ENCODE results near the gene AGBL1.

DNA sequence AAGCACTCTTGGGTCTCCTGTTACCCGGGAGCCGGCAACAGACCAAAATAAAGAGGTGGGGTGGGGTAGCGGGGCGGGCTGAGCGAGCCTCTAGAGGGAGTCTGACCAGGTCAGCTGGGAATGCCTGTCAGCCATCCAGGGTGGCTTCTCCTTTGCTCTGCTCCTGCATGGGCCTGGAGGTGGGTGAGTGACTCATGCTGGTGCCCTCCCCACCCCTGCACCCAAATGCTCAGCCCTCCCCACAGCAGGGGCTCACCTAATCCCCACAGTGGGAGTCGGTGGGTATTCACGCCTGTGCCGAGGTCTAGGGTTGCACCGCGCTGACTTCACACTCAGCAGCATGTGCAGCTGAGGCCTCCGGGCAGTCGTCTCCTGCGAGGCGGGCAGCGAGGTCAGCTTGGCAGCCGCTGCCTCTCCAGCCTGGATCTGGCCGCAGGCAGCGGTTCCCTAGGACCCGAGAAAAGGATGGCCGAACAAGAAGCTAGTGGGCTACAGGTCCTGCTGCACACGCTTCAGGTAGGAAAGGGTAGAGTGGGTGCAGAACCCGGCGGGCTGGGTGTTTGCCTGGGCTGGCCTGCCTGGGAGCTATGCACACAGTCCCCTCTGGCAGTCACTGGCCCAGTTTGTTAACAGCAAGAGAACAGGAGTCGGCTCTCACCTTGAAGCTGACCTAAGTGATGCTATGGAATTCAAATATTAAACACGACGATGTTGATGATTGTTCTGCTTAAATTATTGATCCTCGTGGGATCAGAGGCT lies at the start of gene AGBL1:
- no peak for TF ChIP-seq POLR2A (IDR thresholded peaks at IDR 0.05; ENCODE audit: low read length)
- TF ChIP-seq GATA1 (IDR thresholded peaks at IDR 0.05; ENCODE audit: low read depth, low read length): no peak
